ENCODE measurements around the gene DUXA.

DUXA gene

GRCh38 chr19:57105976-57106721 is 61.1 kb downstream of the DUXA start:
- TF ChIP-seq TAF1 (IDR thresholded peaks at IDR 0.05; ENCODE audit: borderline replicate concordance, insufficient read depth, low read length), result no peak
- no peak for TF ChIP-seq REST (IDR thresholded peaks at IDR 0.05; ENCODE audit: insufficient read depth in 1 of 2, low read depth in 2 of 2, low read length in 2 of 2)
- no peak for TF ChIP-seq SIN3A (IDR thresholded peaks at IDR 0.05; ENCODE audit: borderline replicate concordance, insufficient read depth, low read length)
- no peak for TF ChIP-seq POLR2AphosphoS5 (IDR thresholded peaks at IDR 0.05; ENCODE audit: low read depth, low read length)
- TF ChIP-seq FOXP2 (optimal IDR thresholded peaks at IDR 0.05; ENCODE audit: borderline replicate concordance, extremely low read depth, extremely low read length, insufficient read depth), result no peak
